Mononuclear cell (primary cell): Measurements from ENCODE around the gene TBCEL. TPM values are rescaled to one million over a fixed set of nuclear protein-coding genes. Genes with fewer than 3 reads are reported as not detected.
"Not testable (repeated sequence)": the region's sequence is repeated elsewhere in the genome, so short reads cannot be mapped to it uniquely, and the experiment has no call there.

Experiments used
- H3K27me3 ChIP-seq: 2 replicates; pipeline ENCODE4 v1.6.0; 2011; ENCODE audit warnings: low read length, control low read depth; ENCODE audit not compliant: insufficient read depth
- H3K4me1 ChIP-seq: 2 replicates; pipeline ENCODE4 v1.5.1; 2011; ENCODE audit warnings: mild to moderate bottlenecking, low read length, control low read depth; ENCODE audit not compliant: insufficient read depth
- H3K4me3 ChIP-seq: 2 replicates; pipeline ENCODE4 v1.5.1; 2011; ENCODE audit warnings: mild to moderate bottlenecking, low read length, moderate library complexity
- H3K9me3 ChIP-seq: 2 replicates; pipeline ENCODE4 v1.5.1; 2011; ENCODE audit warnings: low read depth, mild to moderate bottlenecking, control low read depth, low read length
- total RNA-seq: library from RNA; depleted of rRNA; stranded (reverse); fragments of >200 nt; gene quantifications from one replicate; pipeline ENCODE4 v1.2.3, GENCODE V29; 2012

Gene TBCEL
- total RNA-seq, 1 donor = 27.8 TPM

GRCh38 chr11:121006922-121007321 is 17.0 kb upstream of the TBCEL start:
- peaks cover 17% of the 10 kb centered on the region for H3K27me3 ChIP-seq
- H3K4me1 ChIP-seq = no peaks in the 10 kb centered on the region
- H3K4me3 ChIP-seq = no peak overlapping the region
- no peaks in the 10 kb centered on the region for H3K9me3 ChIP-seq

- no peaks in the 10 kb centered on the region for H3K4me1 ChIP-seq
Observed at GRCh38 chr11:121008551-121008950, 15.4 kb upstream of the TBCEL start.

GRCh38 chr11:121012091-121012490 is 11.8 kb upstream of the TBCEL start:
- peaks cover 14% of the 10 kb centered on the region for H3K27me3 ChIP-seq
- H3K4me1 ChIP-seq = no peaks in the 10 kb centered on the region
- no peak overlapping the region for H3K4me3 ChIP-seq
- no peaks in the 10 kb centered on the region for H3K9me3 ChIP-seq

More at GRCh38 chr11:121008551-121008950, 15.4 kb upstream of the TBCEL start:
- Histone ChIP-seq H3K9me3 (no peaks in the 10 kb centered on the region), H3K4me3 (no peak overlapping the region), H3K27me3 (peaks cover 17% of the 10 kb centered on the region)

- no peaks in the 10 kb centered on the region for H3K9me3 ChIP-seq
- H3K4me3 ChIP-seq = no peak overlapping the region
- no peaks in the 10 kb centered on the region for H3K4me1 ChIP-seq
- peaks cover 5% of the 10 kb centered on the region for H3K27me3 ChIP-seq
Observed at GRCh38 chr11:121018746-121019145, 5.2 kb upstream of the TBCEL start.

GRCh38 chr11:121021718-121022117 is 2.2 kb upstream of the TBCEL start:
- not testable (repeated sequence) for H3K4me1 ChIP-seq, H3K27me3 ChIP-seq, H3K4me3 ChIP-seq, H3K9me3 ChIP-seq

GRCh38 chr11:121024989-121025388 is 1.1 kb downstream of the TBCEL start:
- Histone ChIP-seq H3K4me1 (peaks cover 9% of the 10 kb centered on the region), H3K9me3 (no peaks in the 10 kb centered on the region), H3K4me3 (no peak overlapping the region), H3K27me3 (no peaks in the 10 kb centered on the region)

GRCh38 chr11:121029153-121029552 is 5.3 kb downstream of the TBCEL start:
- peaks cover 9% of the 10 kb centered on the region for H3K4me1 ChIP-seq
- H3K27me3 ChIP-seq = no peaks in the 10 kb centered on the region
- no peaks in the 10 kb centered on the region for H3K9me3 ChIP-seq
- no peak overlapping the region for H3K4me3 ChIP-seq

- no peaks in the 10 kb centered on the region for H3K27me3 ChIP-seq
- H3K9me3 ChIP-seq = no peaks in the 10 kb centered on the region
- H3K4me3 ChIP-seq = no peak overlapping the region
- peaks cover 3% of the 10 kb centered on the region for H3K4me1 ChIP-seq
Observed at GRCh38 chr11:121029813-121030445, 6.0 kb downstream of the TBCEL start.

- Histone ChIP-seq H3K9me3 (no peaks in the 10 kb centered on the region), H3K4me3 (no peak overlapping the region), H3K4me1 (no peaks in the 10 kb centered on the region), H3K27me3 (no peaks in the 10 kb centered on the region)
Observed at GRCh38 chr11:121031167-121031566, 7.3 kb downstream of the TBCEL start.

GRCh38 chr11:121031648-121032047 is 7.7 kb downstream of the TBCEL start:
- H3K9me3 ChIP-seq, H3K4me1 ChIP-seq, H3K27me3 ChIP-seq, H3K4me3 ChIP-seq: not testable (repeated sequence)

GRCh38 chr11:121032546-121032945 is 8.6 kb downstream of the TBCEL start:
- Histone ChIP-seq H3K27me3 (no peaks in the 10 kb centered on the region), H3K4me1 (no peaks in the 10 kb centered on the region), H3K4me3 (no peak overlapping the region), H3K9me3 (no peaks in the 10 kb centered on the region)

GRCh38 chr11:121033635-121034034 is 9.7 kb downstream of the TBCEL start:
- Histone ChIP-seq H3K27me3 (no peaks in the 10 kb centered on the region), H3K4me1 (no peaks in the 10 kb centered on the region), H3K4me3 (no peak overlapping the region), H3K9me3 (no peaks in the 10 kb centered on the region)

GRCh38 chr11:121035169-121035755 is 11.4 kb downstream of the TBCEL start:
- no peaks in the 10 kb centered on the region for H3K4me1 ChIP-seq
- H3K27me3 ChIP-seq = no peaks in the 10 kb centered on the region
- no peaks in the 10 kb centered on the region for H3K9me3 ChIP-seq
- H3K4me3 ChIP-seq = no peak overlapping the region

- no peaks in the 10 kb centered on the region for H3K9me3 ChIP-seq
- H3K4me3 ChIP-seq = no peak overlapping the region
- H3K4me1 ChIP-seq = no peaks in the 10 kb centered on the region
Observed at GRCh38 chr11:121035780-121036179, 11.9 kb downstream of the TBCEL start.

GRCh38 chr11:121037016-121037415 is 13.1 kb downstream of the TBCEL start:
- Histone ChIP-seq H3K9me3 (no peaks in the 10 kb centered on the region), H3K4me3 (no peak overlapping the region), H3K27me3 (no peaks in the 10 kb centered on the region), H3K4me1 (no peaks in the 10 kb centered on the region)

More at GRCh38 chr11:121035780-121036179, 11.9 kb downstream of the TBCEL start:
- H3K27me3 ChIP-seq = no peaks in the 10 kb centered on the region
